Activated CD4-positive, alpha-beta T cell treated with anti-CD3 and anti-CD28 coated beads, Interleukin-2, Interleukin-4, amounts not matched to agents 100 ng/mL and 50 ng/mL, durations not matched to agents 16 hours and 8 hours (primary cell): Measurements from ENCODE around the gene GPC3.

Experiments
- DNase-seq: peaks from one replicate; pipeline ENCODE4 v3.0.0-alpha.2; 2020; ENCODE audit warnings: low spot score

GPC3 gene

GRCh38 chrX:133926809-133927208 lies 58.6 kb downstream of the GPC3 start:
- no peak for DNase-seq

GRCh38 chrX:133926099-133926498 lies 59.3 kb downstream of the GPC3 start:
- no peak for DNase-seq

- DNase-seq = no peak
Observed at GRCh38 chrX:133924548-133924947, 60.8 kb downstream of the GPC3 start.

- DNase-seq = no peak
Observed at GRCh38 chrX:133923548-133923947, 61.8 kb downstream of the GPC3 start.

- peak; percentile 29 for DNase-seq
Observed at GRCh38 chrX:133923113-133923512, 62.3 kb downstream of the GPC3 start.

- DNase-seq = no peak
Observed at GRCh38 chrX:133922390-133922771, 63.0 kb downstream of the GPC3 start.

GRCh38 chrX:133921764-133922389 lies 63.5 kb downstream of the GPC3 start:
- peak; percentile 44 for DNase-seq

GRCh38 chrX:133921086-133921485 lies 64.3 kb downstream of the GPC3 start:
- no peak for DNase-seq

GRCh38 chrX:133918361-133918771 lies 67.0 kb downstream of the GPC3 start:
- no peak for DNase-seq

- DNase-seq = peak; percentile 1
Observed at GRCh38 chrX:133916984-133917722, 68.2 kb downstream of the GPC3 start.

GRCh38 chrX:133913658-133914388 lies 71.6 kb downstream of the GPC3 start:
- no peak for DNase-seq

- no peak for DNase-seq
Observed at GRCh38 chrX:133913009-133913408, 72.4 kb downstream of the GPC3 start.

- no peak for DNase-seq
Observed at GRCh38 chrX:133911825-133912495, 73.4 kb downstream of the GPC3 start.

- no peak for DNase-seq
Observed at GRCh38 chrX:133910539-133910938, 74.9 kb downstream of the GPC3 start.

GRCh38 chrX:133909888-133910287 lies 75.5 kb downstream of the GPC3 start:
- no peak for DNase-seq

GRCh38 chrX:133908223-133908955 lies 77.0 kb downstream of the GPC3 start:
- no peak for DNase-seq

GRCh38 chrX:133907606-133908005 lies 77.8 kb downstream of the GPC3 start:
- no peak for DNase-seq

- DNase-seq = no peak
Observed at GRCh38 chrX:133905305-133905704, 80.1 kb downstream of the GPC3 start.

GRCh38 chrX:133897593-133898163 lies 87.7 kb downstream of the GPC3 start:
- no peak for DNase-seq

GRCh38 chrX:133892337-133892736 lies 93.1 kb downstream of the GPC3 start:
- no peak for DNase-seq

GRCh38 chrX:133888984-133889383 lies 96.4 kb downstream of the GPC3 start:
- no peak for DNase-seq
